Middle frontal gyrus (tissue), 1 donor: ENCODE results near the gene IL34.

Experiments
- DNase-seq: peaks from one replicate; pipeline ENCODE4 v3.0.0-alpha.2; 2015; ENCODE audit warnings: low spot score; ENCODE audit errors: extremely low spot score

The IL34 gene

DNA sequence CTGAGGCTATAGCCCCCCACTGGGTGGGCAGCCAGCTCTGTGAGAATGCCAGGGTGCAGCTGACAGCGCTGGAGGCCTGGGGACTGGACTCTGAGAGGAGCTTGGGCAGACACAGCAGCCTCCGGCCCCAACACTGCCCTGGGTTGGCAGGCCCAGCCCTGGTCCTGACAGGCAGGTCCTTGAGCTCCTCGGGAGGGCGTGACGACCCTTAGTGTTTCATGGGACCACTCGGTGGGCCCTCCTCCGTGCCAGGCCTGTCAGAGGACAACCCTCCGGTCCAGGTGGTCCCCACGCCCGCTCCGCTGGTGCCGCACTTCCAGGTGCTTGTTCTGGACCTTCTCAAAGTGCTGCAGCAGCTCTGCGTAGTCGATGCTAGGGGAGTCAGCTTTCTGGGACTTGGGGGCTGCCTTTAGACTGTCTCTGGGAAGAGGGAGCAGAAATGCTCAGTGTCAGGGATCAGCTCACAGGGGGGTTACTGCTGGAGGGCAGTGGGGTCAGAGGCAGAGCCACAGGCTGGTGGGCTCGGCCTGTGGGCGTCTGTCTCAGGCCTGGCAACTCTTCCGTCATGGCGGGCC, 41.4 kb downstream of the IL34 start:
- no peak for DNase-seq

DNA sequence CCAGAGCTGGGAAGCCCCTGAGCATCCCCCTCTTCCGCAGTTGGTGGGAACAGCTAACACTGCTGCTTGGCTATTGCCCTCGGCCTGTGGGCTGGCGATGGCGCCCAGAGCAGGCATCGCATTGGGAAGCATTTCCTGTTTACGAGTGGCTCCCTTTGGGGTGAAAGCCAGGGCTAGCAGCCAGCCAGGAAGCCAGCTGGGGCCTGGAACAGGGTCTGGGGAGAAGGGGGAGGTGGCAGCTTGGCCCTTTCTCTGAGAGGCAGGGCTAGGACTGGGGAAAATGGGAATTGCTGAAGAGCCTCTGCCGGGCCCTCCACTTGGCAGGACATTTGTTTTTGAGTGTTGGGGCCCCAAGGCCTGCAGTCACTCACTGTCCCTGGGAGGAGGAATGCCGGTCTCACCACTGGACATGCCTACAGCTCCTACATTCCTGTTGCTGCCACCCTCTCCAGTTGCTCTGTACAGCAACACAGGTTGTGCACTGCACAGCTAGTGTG, 41.9 kb downstream of the IL34 start:
- peak; percentile 78 for DNase-seq

DNA sequence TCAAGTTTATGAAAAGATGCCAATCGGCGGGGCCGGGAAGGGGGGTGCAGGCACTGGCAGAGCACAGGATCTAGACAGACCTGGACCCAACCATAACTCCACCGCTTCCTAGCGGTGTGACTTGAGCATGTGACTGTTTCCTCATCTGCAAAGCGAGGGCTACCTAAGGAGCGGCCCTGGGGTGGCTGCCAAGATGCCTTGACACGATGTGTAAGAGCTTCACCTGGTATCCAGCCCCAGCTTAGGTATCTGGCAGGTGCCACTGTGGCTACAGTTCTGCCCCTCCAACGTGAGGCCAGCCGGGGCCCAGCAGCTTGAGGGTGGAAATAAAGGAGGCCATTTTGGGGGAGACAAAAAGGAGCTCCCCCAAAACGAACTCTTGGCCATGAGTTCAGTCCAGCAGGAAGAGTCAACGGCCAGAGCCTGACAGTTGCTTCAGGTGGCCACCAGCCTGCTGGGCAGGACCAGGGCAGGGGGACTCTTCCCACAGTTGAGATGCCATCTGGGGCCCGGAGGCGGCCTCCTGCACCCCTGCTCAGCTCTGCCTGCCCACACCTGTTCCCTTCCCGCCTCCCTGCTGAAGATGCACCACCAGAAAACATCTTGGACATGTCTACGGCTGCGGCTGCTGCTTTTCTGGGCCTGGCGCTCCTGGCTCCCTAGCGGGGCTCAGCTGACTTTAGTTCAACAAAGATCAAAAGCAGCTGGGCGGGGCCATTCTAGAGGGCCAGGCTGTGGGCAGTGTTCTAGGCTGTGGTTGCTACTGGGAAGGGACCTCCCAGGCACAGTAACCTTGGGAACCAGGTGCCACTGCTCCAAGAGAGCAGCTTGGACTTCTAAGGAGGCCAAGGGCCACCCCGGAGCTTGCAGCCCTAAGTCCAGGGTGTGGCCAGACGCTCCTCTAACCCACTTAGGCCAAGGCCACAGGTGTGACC, 42.9 kb downstream of the IL34 start:
- no peak for DNase-seq

GRCh38 chr16:70689970-70690891, 43.9 kb downstream of the IL34 start:
- no peak for DNase-seq

DNA sequence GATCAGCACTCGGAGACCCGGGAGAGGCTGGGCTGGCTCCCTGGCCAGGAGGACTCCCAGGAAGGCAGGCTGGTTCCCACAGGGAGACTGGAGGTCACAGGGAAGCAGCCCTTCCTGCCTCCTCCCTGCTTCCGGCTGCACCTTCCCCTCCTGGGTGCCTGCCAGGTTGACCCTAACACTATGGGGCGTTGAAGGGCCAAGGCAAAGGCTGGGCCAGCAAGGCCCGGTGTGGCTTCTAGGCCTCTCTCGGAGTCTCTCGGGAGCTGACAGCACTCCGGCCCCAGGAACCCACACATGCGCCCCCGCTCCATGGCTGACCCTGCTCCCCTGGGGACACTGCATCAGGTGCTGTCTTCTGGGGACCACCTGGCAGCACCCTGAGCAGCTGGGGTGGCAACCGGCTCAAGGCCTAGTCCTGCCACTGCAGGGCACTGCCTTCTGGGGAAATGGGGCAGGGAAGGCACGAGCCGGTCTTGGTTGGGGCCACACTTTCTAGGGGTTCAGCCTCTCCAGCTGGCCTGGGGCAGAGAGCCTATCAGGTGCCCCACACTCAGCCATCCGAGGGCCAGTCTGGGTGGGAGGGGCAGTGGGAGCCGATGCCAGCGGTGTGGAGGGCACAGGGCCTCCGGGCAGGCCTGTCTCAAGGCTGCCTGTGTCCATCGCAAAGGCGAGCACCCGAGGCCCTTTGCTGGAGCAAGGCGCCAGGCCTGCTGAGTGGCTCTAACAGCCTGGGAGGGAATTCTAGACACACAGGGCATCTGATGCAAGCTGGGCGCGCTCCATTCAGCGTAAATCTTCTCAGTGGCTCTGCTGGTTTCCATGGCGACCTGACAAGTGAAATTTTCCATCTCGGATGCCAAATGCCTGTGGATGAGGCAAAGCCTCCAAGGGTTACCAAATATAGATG, 45.1 kb downstream of the IL34 start:
- DNase-seq, result peak; percentile 82

DNA sequence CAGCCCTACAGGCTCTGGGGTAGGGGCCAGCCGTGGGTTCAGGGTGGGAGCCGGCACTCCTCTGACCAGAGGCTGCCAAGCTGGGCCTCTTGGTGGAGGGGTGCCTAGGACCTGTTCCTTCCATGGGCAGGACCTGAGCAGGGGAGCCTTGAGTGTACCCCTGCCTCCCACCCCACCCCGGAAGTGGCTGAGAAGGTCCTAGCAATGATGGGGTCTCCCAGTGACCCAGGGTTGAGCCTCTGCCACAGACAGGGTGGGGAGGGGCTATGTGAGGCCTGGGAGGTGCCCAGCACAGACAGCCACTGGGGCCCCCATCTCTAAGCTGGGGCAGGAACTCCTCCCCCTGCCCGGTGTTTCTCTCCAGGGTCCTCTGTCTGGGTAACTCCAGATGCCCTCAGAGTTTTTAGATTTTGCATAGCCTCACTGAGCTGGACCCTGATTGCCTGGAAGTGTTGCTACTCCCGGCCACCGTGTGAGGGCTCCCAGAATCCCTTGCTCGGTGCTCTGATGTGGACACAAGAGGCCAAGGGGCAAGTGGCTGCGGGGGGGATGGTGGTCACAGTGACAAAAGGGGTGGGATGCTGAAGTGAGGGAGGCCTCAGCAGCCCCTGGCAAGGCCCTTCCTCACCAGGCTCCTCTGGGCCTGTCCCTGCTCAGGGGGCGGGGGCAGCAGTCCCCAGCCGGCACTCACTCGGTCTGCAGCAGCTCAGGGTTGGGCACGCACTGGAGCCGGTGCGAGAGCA, 45.9 kb downstream of the IL34 start:
- no peak for DNase-seq

GRCh38 chr16:70692873-70693671, 46.7 kb downstream of the IL34 start:
- DNase-seq, result no peak

- DNase-seq, result no peak
Measured at GRCh38 chr16:70694088-70694867, 47.9 kb downstream of the IL34 start.

DNA sequence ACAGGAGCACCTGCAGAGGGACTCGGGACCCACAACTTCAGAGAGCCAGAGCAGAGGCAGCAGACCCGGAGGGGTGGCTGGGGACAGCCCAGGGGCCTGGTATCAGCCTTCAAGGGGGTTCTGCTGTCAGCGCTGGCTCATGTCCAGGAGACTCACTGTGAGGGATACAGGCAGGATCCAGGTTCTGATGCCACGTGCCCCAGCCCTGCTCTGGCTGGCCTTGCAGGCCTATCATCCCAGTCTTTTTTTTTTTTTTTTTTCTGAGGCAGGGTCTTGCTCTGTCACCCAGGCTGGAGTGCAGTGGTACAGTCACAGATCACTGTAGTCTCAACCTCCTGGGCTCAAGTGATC, 48.5 kb downstream of the IL34 start:
- DNase-seq, result no peak

DNA sequence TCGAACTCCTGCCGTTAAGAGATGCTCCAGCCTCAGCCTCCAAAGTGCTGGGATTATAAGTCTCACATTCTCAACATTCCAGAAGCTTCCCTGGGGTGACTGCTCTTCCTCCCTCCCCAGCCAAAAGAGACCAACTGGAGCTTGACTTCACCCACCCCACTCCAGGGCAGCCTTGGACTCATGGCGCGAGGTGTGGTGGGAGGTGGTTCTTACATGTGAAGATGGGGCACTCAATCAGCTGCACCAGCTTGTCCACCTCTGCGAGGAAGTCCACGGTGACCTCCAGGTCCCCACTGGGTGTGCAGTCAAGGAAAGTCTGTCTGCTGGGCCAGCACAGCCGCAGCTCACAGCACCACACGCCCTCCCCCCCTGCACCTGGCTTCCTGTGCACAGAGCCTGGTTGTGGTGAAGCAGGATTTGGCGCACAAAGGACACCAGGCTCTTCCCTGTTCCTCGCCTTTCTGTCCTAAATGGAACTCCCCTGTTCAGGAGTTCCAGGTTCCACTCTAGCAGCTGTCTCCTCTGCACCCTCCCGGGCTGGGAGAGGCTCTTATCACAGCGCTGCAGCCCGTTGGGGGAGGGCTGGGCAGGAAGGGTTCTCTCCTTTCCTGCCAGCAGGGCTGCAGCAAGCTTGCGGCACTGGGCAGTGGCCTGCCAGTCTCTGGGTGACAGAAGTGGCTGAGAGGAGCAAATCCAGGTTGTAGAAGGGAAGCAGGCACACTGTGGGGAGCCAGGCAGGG, 49.1 kb downstream of the IL34 start:
- DNase-seq, result no peak

DNA sequence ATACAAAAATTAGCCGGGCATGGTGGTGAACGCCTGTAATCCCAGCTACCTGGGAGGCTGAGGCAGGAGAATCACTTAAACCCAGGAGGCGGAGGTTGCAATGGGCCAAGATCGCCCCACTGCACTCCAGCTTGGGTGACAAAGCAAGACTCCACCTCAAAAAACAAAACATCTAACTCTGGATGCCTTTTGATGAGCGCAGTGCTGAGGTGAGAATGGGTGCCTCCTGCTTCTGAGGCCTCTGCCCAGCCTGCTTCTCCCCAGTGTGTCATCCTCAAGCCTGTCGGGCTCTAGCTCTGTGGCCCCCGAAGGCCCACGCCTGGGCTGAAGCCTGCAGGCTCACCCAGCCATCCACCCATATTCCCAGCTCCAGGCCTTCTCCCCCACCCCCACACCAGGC, 50.0 kb downstream of the IL34 start:
- DNase-seq, result no peak

DNA sequence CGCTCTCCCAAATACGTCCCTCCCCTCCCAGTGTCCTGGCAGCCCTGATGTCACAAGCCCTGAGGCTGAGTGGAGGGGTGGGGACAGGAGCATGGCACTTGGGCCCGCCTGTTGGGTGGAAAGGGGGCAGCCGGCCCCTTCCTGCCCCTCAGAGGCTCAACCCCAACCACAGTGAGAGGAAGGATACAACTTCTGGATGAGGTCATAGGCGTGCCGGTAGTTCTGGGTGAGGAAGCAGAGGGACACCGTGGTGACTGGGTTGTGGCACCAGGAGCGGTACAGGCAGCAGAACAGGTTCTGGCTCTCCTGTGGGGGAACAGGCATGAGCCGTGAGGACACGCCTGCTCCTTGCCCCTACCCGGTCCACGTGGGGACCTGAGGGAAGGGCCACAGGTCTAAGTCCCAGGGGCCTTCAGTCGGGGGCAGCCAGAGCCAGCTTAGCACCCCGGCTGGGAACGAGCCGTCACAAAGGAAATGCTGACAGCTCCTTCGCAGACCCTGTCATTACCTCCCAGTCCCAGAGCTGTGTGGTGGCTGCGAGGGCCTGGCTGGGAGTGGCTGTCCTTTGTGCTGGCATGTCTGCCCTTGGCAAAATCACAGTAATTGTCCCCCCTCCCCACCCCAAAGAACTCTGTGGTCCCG, 50.7 kb downstream of the IL34 start:
- DNase-seq, result no peak

DNA sequence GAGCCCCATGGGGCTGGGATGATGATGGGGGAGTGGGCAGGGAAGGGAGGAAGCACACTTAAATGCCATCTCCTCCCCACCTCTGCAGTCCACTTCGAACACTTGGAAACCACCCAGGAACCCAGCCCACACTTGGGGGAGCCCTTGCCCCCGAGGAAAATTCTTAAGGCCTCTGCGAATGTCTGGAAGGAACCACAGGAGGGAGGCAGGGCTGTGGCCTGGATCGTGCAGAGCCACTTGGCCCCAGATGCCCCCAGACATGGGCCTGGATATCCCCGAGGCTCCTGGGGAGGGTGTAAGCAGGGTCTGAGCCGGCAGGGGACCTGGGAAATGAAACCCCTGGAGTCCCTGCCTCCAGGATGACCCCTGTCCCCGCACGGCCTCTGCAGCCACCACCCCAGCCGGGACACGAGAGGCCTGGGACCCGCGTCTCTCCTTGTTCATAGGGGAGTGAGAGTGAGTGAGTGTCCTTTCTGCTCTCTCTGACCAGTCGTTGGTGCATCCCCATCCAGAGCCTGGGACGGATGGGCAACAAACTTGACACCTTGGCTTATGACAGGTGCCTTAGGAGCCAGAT, 51.3 kb downstream of the IL34 start:
- DNase-seq, result no peak

- DNase-seq, result no peak
Measured at GRCh38 chr16:70698901-70699300, 52.5 kb downstream of the IL34 start.

GRCh38 chr16:70699696-70700095, 53.3 kb downstream of the IL34 start:
- DNase-seq, result no peak

GRCh38 chr16:70700101-70701020, 54.0 kb downstream of the IL34 start:
- DNase-seq, result no peak
